HK-2 (cell line): Measurements from ENCODE around the gene ADAMTS15.

Experiments used
- DNase-seq: peaks from one replicate; pipeline ENCODE4 v3.0.0-alpha.2; 2018; ENCODE audit not compliant: unreplicated experiment

The ADAMTS15 gene

GRCh38 chr11:130476922-130477491 is 28.6 kb downstream of the ADAMTS15 start:
- no peak for DNase-seq

GRCh38 chr11:130477586-130478203 is 29.2 kb downstream of the ADAMTS15 start:
- DNase-seq = no peak

DNA sequence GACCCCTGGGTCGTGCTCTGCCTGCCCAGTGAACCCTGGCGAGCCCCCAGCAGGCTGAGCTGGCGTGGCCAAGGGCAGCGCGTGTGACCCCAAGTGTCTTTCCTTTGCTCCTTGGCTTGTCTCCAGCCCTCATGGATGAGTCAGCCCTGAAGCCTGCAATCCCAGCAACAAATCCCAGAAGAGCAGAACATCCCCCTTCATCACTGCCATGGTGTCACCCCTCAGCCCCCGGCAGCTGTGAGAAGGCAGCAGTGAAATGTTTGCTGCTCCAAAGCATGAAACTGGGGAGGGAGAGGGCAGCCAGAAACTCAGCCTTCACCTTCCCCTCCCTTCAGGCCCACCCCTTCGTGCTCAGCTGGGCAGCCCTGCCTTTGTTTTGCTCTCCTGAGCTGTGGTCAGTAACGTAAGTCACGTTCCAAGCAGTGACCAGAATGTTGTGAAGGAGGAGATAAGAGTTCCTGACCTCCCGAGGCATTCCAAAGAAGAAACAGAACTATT is 29.8 kb downstream of the ADAMTS15 start:
- DNase-seq = peak; percentile 64

GRCh38 chr11:130478881-130479280 is 30.4 kb downstream of the ADAMTS15 start:
- peak; percentile 12 for DNase-seq

GRCh38 chr11:130480186-130480585 is 31.7 kb downstream of the ADAMTS15 start:
- no peak for DNase-seq

- DNase-seq = no peak
Measured at GRCh38 chr11:130480711-130481140, 32.3 kb downstream of the ADAMTS15 start.

- DNase-seq = no peak
Measured at GRCh38 chr11:130483124-130483523, 34.7 kb downstream of the ADAMTS15 start.

- no peak for DNase-seq
Measured at GRCh38 chr11:130485983-130486382, 37.5 kb downstream of the ADAMTS15 start.

DNA sequence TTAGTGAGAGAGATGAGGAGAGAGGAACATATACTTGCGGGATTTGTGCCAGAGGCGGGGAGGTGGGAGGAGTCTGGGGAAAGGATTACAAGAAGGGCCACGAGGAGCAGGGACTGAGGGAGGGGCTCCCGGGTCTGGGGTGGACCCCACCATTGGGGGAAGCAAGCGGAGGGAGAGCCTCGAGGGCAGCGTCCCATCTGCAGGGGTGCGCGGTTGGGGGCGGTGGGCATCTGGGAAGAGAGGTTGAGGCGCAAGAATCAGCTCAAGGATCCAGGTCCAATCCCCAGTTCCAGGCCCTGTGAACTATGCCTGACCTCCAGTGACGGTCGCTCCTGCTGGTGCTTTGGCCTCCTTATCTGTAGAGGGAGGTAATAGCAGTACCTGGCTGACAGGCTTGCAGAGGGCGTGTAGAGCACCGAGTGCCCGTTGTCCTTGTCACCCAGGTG is 38.0 kb downstream of the ADAMTS15 start:
- no peak for DNase-seq

GRCh38 chr11:130486987-130487923 is 38.8 kb downstream of the ADAMTS15 start:
- no peak for DNase-seq

- DNase-seq = no peak
Measured at GRCh38 chr11:130487924-130488815, 39.7 kb downstream of the ADAMTS15 start.

DNA sequence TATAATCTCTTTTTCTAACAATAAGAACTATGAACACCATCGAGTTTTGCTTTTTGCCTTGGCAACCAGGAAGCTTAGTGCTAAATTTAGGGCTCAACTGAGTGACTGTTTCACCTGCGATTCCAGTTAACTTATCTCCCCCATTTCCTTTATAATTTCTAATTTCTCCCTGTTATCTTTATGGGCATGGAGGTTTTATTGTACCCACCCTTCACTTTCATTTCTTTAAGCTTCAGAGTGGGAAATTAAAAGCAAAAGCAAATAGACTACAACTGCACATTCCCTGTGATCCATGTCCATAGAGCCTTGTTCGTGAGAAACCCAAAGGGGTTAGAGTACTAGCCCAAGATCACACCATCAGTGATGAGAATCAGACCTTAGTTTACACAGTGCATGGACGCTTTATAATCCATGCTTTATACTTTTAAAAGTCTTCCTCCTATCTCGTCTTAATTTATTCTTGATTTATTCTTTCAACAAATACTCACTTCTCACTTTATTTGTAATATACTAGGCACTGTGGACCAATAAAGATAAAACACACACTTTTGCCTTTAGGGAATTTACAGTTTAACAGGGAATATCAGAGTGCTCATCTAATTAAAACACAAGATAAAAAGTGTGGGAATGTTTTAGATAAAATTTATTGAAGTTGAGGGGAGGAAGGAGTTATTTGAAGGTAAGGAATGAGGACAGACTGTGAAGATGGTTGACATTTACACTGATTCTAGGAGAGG is 40.6 kb downstream of the ADAMTS15 start:
- DNase-seq = no peak

- no peak for DNase-seq
Measured at GRCh38 chr11:130489716-130490115, 41.3 kb downstream of the ADAMTS15 start.

DNA sequence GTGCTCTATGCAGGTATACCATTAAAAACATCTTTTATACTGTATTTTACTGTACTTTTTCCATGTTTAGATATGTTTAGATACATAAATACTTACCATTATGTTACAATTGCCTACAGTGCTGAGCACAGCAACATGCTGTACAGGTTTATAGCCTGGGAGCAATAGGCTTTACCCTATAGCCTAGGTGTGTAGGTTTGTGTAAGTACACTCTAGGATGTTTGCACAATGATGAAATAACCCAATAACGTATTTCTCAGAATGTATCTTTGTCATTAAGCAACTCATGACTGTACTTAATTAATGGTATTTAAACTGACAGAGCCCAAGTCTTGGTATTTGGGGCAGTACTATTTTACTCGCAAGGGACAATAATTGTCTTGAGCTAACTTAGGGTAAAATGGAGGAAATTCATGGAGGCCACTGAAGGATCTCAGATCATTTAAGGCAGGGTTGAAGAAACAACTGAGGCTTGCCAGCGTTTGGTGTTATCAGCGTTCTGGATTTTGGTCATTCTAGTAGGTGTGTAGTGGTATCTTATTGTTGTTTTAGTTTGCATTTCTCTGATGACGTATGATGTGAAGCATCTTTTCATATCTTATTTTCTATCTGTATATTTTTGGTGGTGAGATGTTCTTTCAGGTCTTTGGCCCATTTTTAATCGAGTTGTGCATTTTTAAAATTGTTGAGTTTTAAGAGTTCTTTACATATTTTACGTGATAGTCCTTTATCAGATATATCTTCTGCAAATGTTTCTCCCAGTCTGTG is 42.4 kb downstream of the ADAMTS15 start:
- DNase-seq = no peak

DNA sequence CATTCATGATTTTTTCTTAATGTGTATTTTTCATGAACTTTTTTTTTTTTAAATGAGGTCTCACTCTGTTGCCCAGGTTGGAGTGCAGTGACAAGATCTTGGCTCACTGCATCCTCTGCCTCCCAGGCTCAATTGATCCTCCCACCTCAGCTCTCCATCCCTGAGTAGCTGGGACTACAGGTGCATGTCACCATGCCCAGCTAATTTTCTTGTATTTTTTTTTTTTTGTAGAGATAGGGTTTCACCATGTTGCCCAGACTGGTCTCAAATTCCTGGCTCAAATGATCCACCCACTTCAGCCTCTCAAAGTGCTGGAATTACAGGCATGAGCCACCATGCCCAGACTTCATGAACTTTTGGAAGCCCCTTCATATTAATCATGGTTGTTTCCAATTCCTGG is 49.7 kb downstream of the ADAMTS15 start:
- DNase-seq = no peak

DNA sequence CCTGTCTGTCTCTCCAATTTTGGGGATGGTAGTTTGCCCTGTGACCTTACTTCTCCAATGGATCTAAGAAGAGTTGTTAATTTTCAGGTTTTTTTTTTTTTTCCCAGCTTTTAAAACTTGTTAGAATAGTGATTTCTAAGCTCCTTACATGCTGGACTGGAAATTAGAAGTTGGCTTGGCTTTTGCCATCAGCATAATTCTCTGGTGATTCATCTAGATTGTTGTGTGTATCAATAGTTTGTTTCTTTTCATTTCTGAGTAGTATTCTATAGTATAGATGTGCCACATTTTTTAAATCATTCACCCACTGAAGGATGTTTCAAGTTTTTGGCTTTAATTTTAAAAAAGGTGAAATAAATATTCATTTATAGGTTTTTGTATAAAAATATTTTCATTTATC is 51.4 kb downstream of the ADAMTS15 start:
- DNase-seq = no peak

- DNase-seq = no peak
Measured at GRCh38 chr11:130504317-130504716, 55.9 kb downstream of the ADAMTS15 start.

GRCh38 chr11:130508913-130509312 is 60.5 kb downstream of the ADAMTS15 start:
- no peak for DNase-seq

GRCh38 chr11:130509942-130510341 is 61.5 kb downstream of the ADAMTS15 start:
- DNase-seq = no peak

- DNase-seq = no peak
Measured at GRCh38 chr11:130510407-130511006, 62.1 kb downstream of the ADAMTS15 start.
